Astrocyte of the hippocampus (primary cell): ENCODE measurements around the gene CADM3.
A peak's percentile ranks its signal among the peaks of the same experiment; 100 is the strongest.

Source experiments
- DNase-seq: peaks from one replicate; pipeline ENCODE4 v3.0.0; 2011; ENCODE audit warnings: low read depth, low spot score

The CADM3 gene

GRCh38 chr1:159206110-159206509 lies 34.7 kb downstream of the CADM3 start:
- no peak for DNase-seq

- no peak for DNase-seq
These were observed 35.7 kb downstream of the CADM3 start for GRCh38 chr1:159207080-159207479.

- DNase-seq: no peak
These were observed 36.4 kb downstream of the CADM3 start for GRCh38 chr1:159207774-159208173.

- DNase-seq: no peak
These were observed 36.9 kb downstream of the CADM3 start for GRCh38 chr1:159208175-159208825.

GRCh38 chr1:159209061-159209460 lies 37.6 kb downstream of the CADM3 start:
- DNase-seq: no peak

DNA sequence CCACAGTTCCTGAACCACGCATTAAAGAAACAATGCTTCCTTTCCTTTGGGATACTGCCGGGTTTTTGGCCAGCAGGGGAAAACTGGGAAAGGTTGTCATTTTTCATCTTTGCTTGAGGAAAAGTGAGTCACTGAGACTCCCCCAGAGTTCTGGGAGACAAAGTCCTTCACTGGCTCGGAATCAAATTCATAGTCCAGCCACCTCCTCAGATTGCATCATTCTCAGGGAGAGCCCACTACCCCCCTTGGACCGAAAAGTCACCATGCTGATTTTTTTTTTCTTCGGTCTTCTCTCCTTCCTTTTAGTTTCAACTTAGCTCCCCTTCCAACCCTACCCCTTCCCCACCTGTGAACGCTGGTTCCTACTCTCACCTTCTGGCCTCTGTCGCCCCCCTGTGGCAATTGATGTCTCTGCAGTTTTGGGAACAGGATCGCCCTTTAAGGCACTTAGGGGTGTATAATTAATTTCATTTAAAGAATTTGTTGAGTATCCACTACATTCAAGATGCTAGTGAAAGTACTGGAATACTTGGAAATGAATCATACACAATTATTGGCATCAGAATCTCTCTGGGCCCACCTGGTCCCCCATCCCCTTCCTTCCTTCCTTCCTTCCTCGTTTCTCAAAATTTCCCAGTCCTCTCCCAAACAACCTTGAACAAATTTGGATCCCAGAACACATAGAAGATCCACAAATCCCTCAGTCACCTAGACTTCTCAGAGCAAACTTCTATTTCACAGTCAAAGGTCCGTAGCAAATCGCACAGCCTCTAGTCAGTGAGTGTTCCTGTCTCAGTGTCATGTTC lies 40.1 kb downstream of the CADM3 start:
- DNase-seq: peak; percentile 49

DNA sequence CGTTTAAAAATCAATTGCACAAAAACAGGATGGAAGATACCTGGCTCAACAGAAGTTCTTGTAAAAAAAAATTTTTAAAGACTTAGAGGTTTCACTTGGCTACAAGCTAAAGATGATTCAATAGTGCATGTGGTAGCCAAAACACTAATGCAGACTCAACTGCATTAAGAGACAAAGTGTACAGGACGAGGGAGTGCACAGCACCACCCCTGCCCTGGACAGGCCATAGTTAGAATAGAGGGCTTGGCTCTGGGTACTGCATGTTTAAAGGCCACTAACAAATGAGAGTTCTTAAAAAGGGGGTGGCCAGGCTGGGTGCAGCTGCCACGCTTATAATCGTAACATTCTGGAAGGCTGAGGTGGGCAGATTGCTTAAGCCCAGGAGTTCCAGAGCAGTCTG lies 41.2 kb downstream of the CADM3 start:
- no peak for DNase-seq

DNA sequence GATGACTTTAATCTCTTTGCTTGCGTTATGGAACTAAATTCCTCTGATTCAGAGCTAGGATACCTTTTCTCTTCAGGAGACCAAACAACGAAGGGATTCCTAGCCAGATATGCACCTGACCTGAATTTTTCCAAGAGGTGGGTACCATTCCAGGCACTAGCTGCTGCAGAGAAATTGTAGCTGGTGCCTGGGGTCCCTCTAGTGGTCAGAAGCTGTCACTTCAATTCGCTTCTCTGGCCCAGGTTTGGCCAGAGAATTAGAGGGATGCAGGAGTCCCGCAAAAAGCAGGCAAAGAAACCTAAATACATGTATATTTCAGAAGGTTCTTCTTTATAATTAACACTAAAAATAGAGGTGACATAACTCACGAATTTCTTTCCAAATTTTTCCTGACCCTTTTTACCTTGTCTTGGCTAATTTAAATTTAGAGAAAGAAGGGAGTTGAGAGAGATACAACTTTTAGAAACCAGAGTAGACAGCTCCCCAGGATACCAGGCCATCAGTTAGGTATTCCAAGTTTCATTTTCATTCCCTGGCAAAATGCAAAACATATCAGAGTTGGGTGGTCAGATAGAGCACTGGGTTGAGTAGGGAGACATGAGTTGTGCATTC lies 42.8 kb downstream of the CADM3 start:
- peak; percentile 64 for DNase-seq

GRCh38 chr1:159218649-159219636 lies 47.5 kb downstream of the CADM3 start:
- DNase-seq: no peak

GRCh38 chr1:159222075-159222865 lies 50.9 kb downstream of the CADM3 start:
- DNase-seq: no peak

- DNase-seq: no peak
These were observed 51.6 kb downstream of the CADM3 start for GRCh38 chr1:159223004-159223403.

DNA sequence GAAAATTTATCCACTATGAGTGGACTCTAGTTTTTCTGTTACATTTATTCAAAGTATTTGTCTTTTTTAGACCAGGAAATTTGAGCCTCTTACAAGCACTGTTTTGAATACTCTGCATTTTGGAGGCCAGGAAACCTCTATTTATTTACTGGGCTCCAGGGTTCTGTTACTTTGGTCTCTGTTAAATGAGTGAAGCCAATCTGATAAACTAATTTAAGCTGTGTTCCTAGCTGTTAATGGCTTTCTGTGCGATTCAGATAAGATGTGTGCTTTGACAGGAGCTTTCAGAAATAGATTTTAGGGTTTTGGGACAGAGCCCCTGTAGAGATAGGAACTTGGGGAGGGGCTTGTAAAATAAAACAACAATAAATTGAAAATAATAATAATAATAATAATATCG lies 57.1 kb downstream of the CADM3 start:
- no peak for DNase-seq

DNA sequence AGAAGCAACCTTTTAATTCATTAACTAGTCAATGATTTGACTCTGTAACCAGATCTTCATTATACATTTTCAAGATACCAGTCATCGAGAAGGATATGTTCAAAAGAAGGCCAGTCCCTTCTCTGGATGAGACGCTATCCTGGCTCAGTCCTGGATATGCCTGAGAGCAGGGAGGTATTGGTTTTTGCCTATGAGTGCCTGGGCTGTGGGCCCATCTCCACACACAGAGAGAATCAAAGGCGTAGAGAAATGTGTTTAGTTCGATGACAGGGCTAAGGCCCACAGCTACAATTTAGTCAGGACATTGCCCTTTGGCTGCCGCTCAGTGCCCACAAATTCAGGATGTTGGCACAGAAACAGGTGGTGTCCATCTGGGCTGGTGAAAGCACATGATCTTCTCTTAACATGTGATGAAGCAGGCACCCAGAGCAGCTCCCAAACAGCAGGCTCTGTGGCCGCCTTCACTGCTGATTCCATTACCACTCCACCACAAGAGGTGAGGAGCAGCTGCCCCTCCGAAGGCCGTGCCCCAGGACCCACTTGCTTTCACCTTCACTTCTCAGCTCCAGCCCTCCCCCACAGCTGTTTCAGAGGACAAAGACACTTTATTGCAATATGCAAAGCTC lies 58.0 kb downstream of the CADM3 start:
- DNase-seq: no peak

- no peak for DNase-seq
These were observed 58.5 kb downstream of the CADM3 start for GRCh38 chr1:159229896-159230295.

DNA sequence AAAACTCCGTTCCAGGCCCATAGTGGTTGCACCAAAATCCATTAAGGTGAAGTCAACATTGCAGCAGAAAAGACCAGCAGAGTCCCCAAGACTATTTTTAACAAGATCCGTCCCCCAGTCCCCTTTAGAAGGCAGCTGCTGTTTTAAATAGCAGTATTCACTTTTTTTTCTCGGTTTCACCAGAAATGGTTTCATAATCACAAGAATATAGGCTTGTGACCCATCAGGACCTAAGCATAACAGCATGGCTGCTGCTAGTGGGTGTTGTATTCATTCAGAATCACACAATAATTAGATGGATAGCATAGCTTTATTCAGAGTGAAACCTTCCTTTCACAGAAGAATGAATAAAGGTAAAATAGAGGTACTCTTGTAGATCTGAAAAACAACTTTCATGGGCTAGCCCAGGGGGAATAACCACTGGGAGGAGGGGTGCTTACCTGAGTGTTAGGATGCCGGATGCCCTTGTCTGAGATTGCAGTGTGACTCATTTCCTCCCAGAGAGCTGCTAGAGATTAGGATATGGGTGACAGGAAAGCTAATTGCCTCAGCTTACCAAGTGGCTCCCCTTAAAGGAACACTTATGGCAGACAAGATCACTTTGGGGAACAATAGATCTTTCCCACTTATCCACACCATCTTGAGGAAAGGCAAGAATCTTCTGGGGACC lies 68.3 kb downstream of the CADM3 start:
- no peak for DNase-seq

DNA sequence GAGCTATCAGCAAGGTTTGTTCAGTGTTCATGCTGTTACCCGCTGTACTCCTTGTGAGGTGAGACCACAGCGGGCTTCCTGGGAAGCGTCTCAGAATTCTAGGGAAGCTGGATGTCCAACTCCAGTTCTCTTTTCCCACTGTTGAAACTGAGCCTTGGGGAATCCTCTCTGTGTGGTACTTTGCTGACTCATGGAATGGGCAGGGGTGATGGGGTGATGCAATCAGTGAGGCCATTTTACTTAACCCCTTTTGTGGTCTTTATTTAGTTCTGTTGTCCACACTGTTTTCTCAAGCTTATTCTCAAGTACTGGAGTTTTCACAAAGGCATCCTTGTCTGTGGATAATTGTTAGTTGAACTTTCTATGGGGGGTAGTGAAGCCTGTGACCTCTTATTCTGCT lies 75.9 kb downstream of the CADM3 start:
- DNase-seq: no peak

- DNase-seq: no peak
These were observed 76.9 kb downstream of the CADM3 start for GRCh38 chr1:159248311-159248710.

- no peak for DNase-seq
These were observed 79.3 kb downstream of the CADM3 start for GRCh38 chr1:159250638-159251216.
